GM21367 (cell line): Measurements from ENCODE around the gene RARS2.
"Not testable (repeated sequence)": the region's sequence is repeated elsewhere in the genome, so short reads cannot be mapped to it uniquely, and the experiment has no call there.

Source experiments
- ATAC-seq: cut with Tn5 transposase; IDR thresholded peaks from one replicate; pipeline ENCODE4 v1.9.1; 2021; ENCODE audit not compliant: unreplicated experiment

Gene RARS2

DNA sequence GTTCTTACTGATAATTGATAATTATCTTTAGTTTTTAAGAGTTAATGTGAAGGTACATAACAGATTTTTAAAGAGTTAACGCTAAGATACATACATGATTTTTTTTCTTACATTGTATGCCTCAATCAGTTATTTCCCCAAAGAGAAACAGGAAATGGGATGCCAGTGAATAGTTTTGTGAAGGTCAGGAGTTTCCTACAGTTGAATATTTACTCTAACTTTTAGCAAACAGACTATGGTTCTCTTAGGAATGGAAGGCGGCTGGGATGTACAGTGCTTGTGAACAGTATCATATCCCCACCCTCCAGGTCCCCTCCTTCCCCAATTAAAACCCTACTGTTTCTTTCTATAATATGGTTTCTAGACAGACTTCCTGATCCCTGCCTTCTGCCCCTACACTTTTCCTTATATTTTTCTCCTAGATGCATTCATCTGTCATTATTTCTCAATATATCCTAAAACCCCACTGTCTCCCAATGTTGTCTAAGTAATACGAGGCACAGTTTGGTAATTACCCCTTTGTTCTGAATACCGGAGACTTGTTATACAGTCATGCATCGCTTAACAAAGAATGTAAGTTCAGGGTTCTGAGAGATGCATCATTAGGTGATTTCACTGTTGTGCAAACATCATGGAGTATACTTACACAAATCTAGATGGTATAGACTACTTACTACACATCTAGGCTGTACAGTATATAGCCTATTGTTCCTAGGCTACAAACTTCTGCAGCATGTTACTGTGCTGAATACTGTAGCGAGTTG, 87.8 kb downstream of the RARS2 start:
- no peak for ATAC-seq

DNA sequence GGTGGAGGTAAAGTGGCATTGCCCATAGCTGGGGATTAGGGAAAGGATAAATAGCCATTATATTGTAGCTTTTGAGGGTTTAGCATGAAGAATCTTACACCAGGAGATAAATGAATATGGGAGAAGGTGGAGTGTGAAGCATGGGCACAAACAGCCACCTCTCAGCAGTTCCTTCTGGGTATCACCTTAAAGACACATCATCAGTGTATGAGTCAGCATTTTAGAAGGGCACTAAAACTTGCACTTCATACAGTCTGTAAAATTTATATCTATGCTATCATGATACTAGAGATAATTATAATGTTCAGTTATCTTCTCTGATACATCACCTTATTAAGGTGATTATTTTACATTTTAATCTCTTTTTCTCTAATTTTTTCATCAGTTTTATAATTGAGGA, 91.7 kb downstream of the RARS2 start:
- no peak for ATAC-seq

GRCh38 chr6:87494761-87495422, 94.9 kb downstream of the RARS2 start:
- peak; percentile 86 for ATAC-seq

DNA sequence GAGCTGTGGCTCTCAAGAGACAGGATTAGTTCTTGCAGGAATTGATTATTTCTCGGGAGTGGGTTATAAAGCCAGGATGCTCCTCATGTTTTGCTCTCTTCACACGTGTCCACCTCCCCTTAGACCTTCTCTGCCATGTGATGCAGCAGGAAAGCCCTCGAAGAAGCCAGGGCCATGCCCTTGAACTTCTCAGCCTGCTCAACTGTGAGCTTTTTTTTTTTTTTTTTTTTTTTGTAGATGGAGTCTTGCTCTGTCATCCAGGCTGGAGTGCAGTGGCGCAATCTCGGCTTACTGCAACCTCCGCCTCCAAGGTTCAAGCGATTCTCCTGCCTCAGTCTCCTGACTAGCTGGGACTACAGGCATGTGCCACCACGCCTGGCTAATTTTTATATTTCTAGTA, 100.5 kb downstream of the RARS2 start:
- not testable (repeated sequence) for ATAC-seq

DNA sequence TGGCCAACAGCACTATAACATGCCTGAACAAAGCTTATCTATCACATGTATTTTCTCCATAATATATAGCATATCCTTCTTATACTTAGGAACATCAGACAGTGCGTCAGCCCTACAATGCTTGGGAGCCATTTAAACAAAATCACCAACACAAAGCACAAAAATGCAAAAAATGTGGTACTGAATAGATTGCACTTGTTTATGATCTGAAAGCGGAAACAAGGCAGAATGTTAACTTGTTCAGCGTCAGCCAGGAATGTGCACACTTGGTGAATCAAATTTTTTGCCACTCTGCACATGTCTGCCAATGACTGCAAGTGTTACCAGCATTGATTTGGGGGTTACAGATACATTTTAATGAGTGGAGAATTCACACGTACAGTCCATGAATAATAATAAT, 102.2 kb downstream of the RARS2 start:
- ATAC-seq = no peak

- no peak for ATAC-seq
These were observed 105.3 kb downstream of the RARS2 start for GRCh38 chr6:87484491-87484890.

DNA sequence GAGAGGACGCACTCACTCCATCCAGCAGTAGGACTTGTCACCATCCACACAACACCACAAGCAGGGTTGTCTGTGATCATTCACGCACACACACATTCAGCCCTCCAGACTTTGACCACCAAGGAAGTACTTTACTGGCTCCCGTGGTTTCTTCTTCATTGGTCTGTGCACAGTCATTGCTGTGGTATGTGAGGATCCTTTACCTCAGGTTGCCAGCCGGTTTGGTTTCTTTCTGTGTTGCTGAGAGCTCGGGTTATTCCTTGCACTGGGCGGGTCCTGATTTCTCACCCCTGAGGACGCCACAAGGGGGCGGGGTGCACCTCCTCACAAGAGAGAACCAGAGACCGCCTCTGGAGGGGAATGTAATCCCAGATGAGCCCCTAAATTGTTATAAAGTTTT, 105.9 kb downstream of the RARS2 start:
- ATAC-seq = no peak

- ATAC-seq = no peak
These were observed 107.4 kb downstream of the RARS2 start for GRCh38 chr6:87482366-87482765.

- no peak for ATAC-seq
These were observed 107.9 kb downstream of the RARS2 start for GRCh38 chr6:87481931-87482330.

DNA sequence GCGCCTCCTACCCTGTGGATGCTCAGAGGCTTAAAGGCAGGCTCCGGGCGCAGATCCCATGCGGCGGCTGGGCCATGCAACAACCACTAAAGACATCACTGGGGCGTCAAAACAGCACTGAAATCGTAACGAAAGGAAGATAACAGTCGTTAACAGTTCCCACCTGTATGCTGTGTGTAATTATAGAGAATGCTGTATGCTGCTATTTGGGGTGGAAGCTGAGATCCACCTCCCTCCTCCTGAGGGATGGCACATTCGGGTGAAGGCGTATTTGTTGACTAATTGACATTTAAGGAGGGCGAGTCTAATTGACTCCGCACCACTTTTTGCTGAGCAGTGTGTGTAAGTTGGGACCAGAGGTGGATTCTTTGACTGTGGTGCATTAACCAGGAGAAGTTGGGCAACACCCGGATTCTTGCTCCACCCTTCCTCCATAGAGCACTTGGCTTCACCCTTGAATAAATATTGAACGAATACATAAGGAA, 116.3 kb downstream of the RARS2 start:
- ATAC-seq = peak; percentile 60

DNA sequence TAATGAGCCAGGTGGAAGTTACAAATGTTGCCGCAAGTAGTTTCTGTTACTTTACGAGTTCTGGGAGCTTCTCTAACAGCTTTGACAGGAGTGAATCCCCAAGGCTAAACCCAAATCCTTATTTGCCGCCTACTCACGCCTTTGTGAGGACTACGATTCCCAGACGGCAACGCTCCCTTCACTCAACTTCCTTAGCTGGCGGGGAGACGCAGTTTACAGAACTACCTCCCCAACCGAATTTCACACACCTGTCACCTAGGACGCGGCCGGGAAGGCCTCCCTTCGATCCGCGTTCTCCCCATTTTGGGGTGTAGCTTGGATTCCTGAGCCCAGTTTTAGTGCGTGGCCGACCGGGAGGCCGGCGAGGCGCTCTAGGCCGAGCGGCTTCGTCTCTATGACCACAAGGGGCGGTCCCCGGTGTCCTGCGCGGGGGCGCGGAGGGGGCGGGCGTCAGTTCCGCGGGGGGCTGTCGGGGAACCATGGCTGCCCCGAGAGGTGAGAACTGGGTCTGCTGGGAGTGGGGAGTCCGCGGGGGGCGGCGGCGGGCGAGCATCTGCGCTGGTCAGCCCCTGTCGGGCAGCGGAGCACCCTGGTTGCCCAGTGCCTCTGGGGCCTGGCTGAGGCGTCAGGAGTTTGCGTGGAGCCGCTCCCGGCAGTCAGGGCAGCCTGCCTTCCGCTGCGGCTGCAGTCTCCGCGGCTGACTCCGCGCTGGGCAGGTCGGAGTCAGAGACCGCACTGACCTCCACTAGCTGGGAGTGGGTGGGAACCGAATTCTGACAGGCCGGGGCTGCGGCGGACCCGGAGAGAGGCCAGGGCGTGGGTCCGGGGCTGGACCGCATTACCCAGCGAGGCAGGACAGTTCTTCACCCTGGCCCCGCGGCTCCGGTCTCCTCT, 117.0 kb downstream of the RARS2 start, which contains the start of gene SLC35A1:
SLC35A1 (plus strand) TSS at position 450 of the 894 bp plus-strand sequence; CDS start at position 480, 30 bp downstream.
- ATAC-seq = peak; percentile 93

DNA sequence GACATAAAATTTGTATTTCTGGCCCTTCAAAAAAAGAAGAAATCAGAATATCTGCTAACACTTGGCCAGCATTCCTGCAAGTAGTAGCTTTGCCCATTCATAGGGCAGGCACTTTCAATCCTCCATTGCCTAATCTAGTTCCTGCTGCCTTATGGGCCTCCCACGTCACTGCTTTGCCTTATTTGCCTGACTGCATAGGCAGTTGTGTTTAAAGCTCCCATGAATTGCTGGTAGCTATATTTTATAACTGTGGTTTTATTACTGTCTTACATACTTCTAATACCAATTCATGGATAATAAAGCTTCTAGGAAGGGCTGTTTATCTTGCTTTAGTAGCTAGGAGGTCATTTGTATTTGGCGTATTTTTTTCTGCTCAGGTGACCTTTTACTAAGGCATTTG, 124.7 kb downstream of the RARS2 start:
- no peak for ATAC-seq
